Mammary epithelial cell (primary cell): ENCODE results near the gene MIXL1.

Experiments
- EZH2 ChIP-seq: IDR thresholded peaks from 2 replicates; pipeline ENCODE4 v1.6.1; 2012; ENCODE audit warnings: low read length, inconsistent platforms, borderline replicate concordance
- TF ChIP-seq, protein P1 (sequence below), 2 donors: IDR thresholded peaks in 1 of 2; conservative IDR thresholded peaks in 1 of 2; 2 replicates each; pipeline ENCODE4 v1.5.1; 2011 to 2012; ENCODE audit warnings: inconsistent platforms in 2 of 2, low read length in 2 of 2, mild to moderate bottlenecking in 2 of 2, control low read depth in 1 of 2, low read depth in 1 of 2; ENCODE audit not compliant: insufficient read depth in 1 of 2; ENCODE audit errors: extremely low read depth in 1 of 2

DNA sequence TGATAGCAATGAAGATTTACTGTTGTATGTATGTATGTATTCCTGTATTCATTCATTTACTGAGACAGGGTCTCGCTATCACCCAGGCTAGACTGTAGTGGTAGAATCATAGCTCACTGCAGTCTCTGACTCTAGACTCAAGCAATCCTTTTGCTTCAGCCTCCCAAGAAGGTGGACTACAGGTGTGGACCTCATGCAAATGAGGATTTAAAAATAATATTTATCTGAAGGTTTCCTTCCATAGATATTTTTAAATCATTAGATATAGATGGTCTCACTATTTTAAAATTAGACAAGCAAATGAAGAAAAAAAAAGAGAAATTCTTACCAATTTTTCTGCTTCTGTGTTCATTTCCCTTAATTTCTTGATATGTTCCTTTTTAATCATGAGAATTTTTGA is 27.0 kb downstream of the MIXL1 start:
- TF ChIP-seq, protein P1, sequence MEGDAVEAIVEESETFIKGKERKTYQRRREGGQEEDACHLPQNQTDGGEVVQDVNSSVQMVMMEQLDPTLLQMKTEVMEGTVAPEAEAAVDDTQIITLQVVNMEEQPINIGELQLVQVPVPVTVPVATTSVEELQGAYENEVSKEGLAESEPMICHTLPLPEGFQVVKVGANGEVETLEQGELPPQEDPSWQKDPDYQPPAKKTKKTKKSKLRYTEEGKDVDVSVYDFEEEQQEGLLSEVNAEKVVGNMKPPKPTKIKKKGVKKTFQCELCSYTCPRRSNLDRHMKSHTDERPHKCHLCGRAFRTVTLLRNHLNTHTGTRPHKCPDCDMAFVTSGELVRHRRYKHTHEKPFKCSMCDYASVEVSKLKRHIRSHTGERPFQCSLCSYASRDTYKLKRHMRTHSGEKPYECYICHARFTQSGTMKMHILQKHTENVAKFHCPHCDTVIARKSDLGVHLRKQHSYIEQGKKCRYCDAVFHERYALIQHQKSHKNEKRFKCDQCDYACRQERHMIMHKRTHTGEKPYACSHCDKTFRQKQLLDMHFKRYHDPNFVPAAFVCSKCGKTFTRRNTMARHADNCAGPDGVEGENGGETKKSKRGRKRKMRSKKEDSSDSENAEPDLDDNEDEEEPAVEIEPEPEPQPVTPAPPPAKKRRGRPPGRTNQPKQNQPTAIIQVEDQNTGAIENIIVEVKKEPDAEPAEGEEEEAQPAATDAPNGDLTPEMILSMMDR (conservative IDR thresholded peaks at IDR 0.05 in 1 of 2, IDR thresholded peaks at IDR 0.05 in 1 of 2; ENCODE audit: extremely low read depth in 1 of 2, insufficient read depth in 1 of 2, low read depth in 1 of 2, low read length in 2 of 2): no peak
- TF ChIP-seq EZH2: no peak
